ENCODE data around the gene AP3B1.
A peak's percentile ranks its signal among the peaks of the same experiment; 100 is the strongest.
"Not testable (repeated sequence)": the region's sequence is repeated elsewhere in the genome, so short reads cannot be mapped to it uniquely, and the experiment has no call there.

AP3B1 gene

GRCh38 chr5:78132507-78132906 lies 162.0 kb downstream of the AP3B1 start:
- FAIRE-seq = peak; percentile 19

GRCh38 chr5:78129597-78129996 lies 164.9 kb downstream of the AP3B1 start:
- FAIRE-seq = no peak

GRCh38 chr5:78127875-78128274 lies 166.6 kb downstream of the AP3B1 start:
- peak; percentile 40 for FAIRE-seq

GRCh38 chr5:78126536-78126935 lies 168.0 kb downstream of the AP3B1 start:
- no peak for FAIRE-seq

GRCh38 chr5:78116167-78116566 lies 178.3 kb downstream of the AP3B1 start:
- FAIRE-seq = no peak

- FAIRE-seq = no peak
These were observed 180.7 kb downstream of the AP3B1 start for GRCh38 chr5:78113689-78114264.

- FAIRE-seq = no peak
These were observed 181.6 kb downstream of the AP3B1 start for GRCh38 chr5:78112931-78113330.

GRCh38 chr5:78109891-78110324 lies 184.6 kb downstream of the AP3B1 start:
- FAIRE-seq = no peak

GRCh38 chr5:78108564-78108963 lies 185.9 kb downstream of the AP3B1 start:
- no peak for FAIRE-seq

GRCh38 chr5:78103232-78103918 lies 191.1 kb downstream of the AP3B1 start:
- peak; percentile 70 for FAIRE-seq

- no peak for FAIRE-seq
These were observed 192.0 kb downstream of the AP3B1 start for GRCh38 chr5:78102500-78102899.

- FAIRE-seq = no peak
These were observed 199.4 kb downstream of the AP3B1 start for GRCh38 chr5:78095125-78095524.

- no peak for FAIRE-seq
These were observed 204.5 kb downstream of the AP3B1 start for GRCh38 chr5:78090002-78090401.

- FAIRE-seq = no peak
These were observed 215.6 kb downstream of the AP3B1 start for GRCh38 chr5:78078858-78079257.

- no peak for FAIRE-seq
These were observed 217.0 kb downstream of the AP3B1 start for GRCh38 chr5:78077369-78078068.

GRCh38 chr5:78076351-78076750 lies 218.1 kb downstream of the AP3B1 start:
- FAIRE-seq = no peak

GRCh38 chr5:78075301-78075700 lies 219.2 kb downstream of the AP3B1 start:
- no peak for FAIRE-seq

- FAIRE-seq = not testable (repeated sequence)
These were observed 223.8 kb downstream of the AP3B1 start for GRCh38 chr5:78070691-78071090.

GRCh38 chr5:78067581-78067980 lies 226.9 kb downstream of the AP3B1 start:
- FAIRE-seq = not testable (repeated sequence)

GRCh38 chr5:78066722-78067121 lies 227.8 kb downstream of the AP3B1 start:
- FAIRE-seq = not testable (repeated sequence)

- FAIRE-seq = no peak
These were observed 228.8 kb downstream of the AP3B1 start for GRCh38 chr5:78065663-78066062.

- no peak for FAIRE-seq
These were observed 229.5 kb downstream of the AP3B1 start for GRCh38 chr5:78064941-78065472.

- no peak for FAIRE-seq
These were observed 231.0 kb downstream of the AP3B1 start for GRCh38 chr5:78063495-78063894.

- no peak for FAIRE-seq
These were observed 231.9 kb downstream of the AP3B1 start for GRCh38 chr5:78062645-78063044.
